ENCODE results near the gene CHMP1A.

GRCh38 chr16:89618109-89618998 is 39.2 kb downstream of the CHMP1A start:
- TF ChIP-seq CTCF (IDR thresholded peaks at IDR 0.05 in 4 of 5, conservative IDR thresholded peaks at IDR 0.05 in 1 of 5) (no peak), POLR2A (IDR thresholded peaks at IDR 0.05) (no peak)

Data from gastrocnemius medialis (tissue), 4 donors.